LHCN-M2 (cell line): ENCODE measurements around the gene ANAPC16. TPM values are rescaled to one million over a fixed set of nuclear protein-coding genes. Genes with fewer than 3 reads are reported as not detected.
"Not testable (repeated sequence)": the region's sequence is repeated elsewhere in the genome, so short reads cannot be mapped to it uniquely, and the experiment has no call there.

Source experiments
- DNase-seq: peaks from one replicate; pipeline ENCODE4 v3.0.0-alpha.2; 2012; ENCODE audit warnings: low read depth
- total RNA-seq: library from RNA; depleted of rRNA; stranded (reverse); fragments of >200 nt; gene quantifications from 2 replicates; pipeline ENCODE4 v1.2.3, GENCODE V29; 2014; rRNA removed

The ANAPC16 gene
- total RNA-seq, 1 experiment from 2014 or later, result 46.0 TPM

- DNase-seq, result peak; percentile 69
These were observed 61.7 kb downstream of the ANAPC16 start for GRCh38 chr10:72277340-72277995.

DNA sequence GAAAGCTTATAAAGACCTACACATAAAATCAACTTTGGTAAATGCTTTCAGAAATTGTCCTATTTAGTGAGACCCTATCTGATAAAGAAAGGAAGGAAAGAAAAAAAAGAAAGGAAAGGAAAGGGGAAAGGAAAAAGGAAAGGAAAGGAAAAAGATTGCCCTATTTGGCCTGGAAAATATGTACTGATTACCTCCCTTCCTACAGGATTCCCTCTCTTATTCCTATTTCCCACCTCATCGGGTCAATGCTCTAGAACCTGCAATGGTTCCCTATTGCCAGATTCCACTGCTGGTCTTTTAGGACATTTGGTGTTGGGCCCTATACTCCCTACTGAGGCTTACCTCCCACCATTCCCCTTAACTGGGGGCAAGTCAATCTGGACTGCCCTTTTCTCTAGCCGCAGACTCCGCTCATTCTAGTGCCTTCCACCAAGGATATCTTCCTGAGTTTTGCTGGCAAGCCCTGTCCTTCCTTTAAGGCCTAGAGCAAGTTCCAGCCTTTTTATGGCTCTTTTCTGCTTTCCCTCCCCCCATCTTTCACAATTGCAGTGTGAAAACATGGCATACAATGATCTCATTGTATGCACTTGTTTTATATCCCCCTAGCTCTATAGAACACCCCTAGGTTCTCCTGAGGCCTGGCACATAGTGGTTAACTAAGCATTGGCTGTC is 62.3 kb downstream of the ANAPC16 start:
- DNase-seq, result peak; percentile 22

DNA sequence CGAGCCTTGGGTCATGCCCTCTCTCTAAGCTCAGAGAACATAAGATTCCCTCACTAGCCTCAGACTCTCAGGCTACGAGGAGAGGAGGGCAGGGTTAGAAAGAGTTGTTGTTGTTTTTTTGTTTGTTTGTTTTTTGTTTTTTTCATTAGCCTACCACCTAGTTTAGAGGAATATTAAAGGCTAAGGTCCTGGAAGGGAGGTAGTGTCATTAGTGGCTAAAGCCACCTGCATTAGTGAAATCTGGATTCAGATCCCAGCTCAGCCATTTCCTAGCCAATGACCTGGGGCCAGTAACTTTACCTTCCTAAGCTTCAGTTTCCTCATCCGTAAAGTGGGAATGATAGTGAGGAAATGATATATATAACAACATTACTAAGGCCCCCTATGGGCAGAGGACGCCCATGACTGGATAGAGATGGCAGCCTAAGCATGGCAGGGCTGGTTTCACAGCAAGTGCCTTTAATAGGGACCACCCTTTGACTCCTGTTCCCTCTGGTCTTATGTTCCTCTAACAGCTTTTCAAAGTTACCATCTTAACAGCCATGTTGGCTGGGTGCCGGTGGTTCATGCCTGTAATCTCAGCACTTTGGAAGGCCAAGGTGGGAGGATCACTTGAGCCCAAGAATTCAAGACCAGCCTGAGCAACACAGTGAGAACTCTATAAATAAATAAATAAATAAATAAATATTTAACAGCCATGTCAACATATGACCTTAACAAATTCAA is 63.0 kb downstream of the ANAPC16 start:
- DNase-seq, result no peak

GRCh38 chr10:72279587-72279986 is 63.8 kb downstream of the ANAPC16 start:
- not testable (repeated sequence) for DNase-seq

DNA sequence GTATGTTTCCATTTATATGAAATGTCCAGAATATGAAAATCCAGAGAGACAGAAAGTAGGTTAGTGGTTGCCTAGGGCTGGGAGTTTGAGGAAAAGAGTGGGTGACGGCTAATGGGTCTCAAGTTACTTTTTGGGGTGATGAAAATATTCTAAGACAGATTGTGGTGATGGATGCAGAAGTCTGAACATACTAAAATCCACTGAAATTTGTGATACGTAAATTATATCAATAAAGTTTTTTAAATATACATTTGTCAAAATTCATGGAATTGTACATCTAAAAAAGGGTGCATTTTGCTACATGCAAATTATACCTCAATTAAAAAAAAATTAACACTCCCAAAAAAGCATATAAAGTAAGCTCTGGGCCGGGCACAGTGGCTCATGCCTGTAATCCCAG is 67.3 kb downstream of the ANAPC16 start:
- DNase-seq, result no peak

Other genes starting within 250 kb of the ANAPC16 start
- 0.06 and 0.29 TPM in 2 replicates for gene SPOCK2, start 127.5 kb upstream of the ANAPC16 start, total RNA-seq
- gene ASCC1, start 264 bp downstream of the ANAPC16 start, total RNA-seq, result 30.3 and 37.3 TPM in 2 replicates
- 257 and 378 TPM in 2 replicates for gene DDIT4, start 57.9 kb downstream of the ANAPC16 start, total RNA-seq
- 74.8 and 87.5 TPM in 2 replicates for gene DNAJB12, start 138.9 kb downstream of the ANAPC16 start, total RNA-seq